Tibial artery (tissue), 4 donors: ENCODE data around the gene TACC2.

Experiments used
- DNase-seq, 2 donors: peaks; one replicate each; pipeline ENCODE4 v3.0.0-alpha.2; 2019
- H3K27ac ChIP-seq, 2 donors: fragments of 200-600 bp; sonication (generic) in 1 of 2; 1 replicate in 1 of 2; 2 replicates in 1 of 2; pipeline ENCODE4 v1.5.1; 2018 to 2019; ENCODE audit warnings: mild to moderate bottlenecking in 1 of 2
- H3K27me3 ChIP-seq, 2 donors: fragments of 200-600 bp; sonication (generic) in 1 of 2; one replicate each; pipeline versions ENCODE4 v1.5.1 to v1.6.0; 2016 to 2019
- H3K36me3 ChIP-seq, 3 donors: fragments of 200-600 bp; sonication (generic) in 2 of 3; one replicate each; pipeline ENCODE4 v1.5.1; 2016 to 2019; ENCODE audit warnings: mild to moderate bottlenecking in 2 of 3
- H3K4me1 ChIP-seq, 4 donors: fragments of 200-600 bp; sonication (generic) in 2 of 4; 1 replicate in 3 of 4; 2 replicates in 1 of 4; pipeline ENCODE4 v1.5.1; 2016 to 2019
- H3K4me3 ChIP-seq, 2 donors: fragments of 200-600 bp; sonication (generic) in 1 of 2; 1 replicate in 1 of 2; 2 replicates in 1 of 2; pipeline ENCODE4 v1.5.1; 2018 to 2019; ENCODE audit warnings: mild to moderate bottlenecking in 2 of 2
- H3K9me3 ChIP-seq, 3 donors: fragments of 200-600 bp; sonication (generic) in 1 of 3; one replicate each; pipeline ENCODE4 v1.5.1; 2016 to 2019
- intact Hi-C: fragments of 100-400 bp; cut with DNase I; formaldehyde crosslinking; loops from one replicate; pipeline ENCODE4 v1.15.0; 2023; ENCODE audit warnings: low total_unique reads
- TF ChIP-seq, protein P1 (sequence below), 2 experiments: fragments of 200-600 bp in 1 of 2; fragments of 450-650 bp in 1 of 2; IDR thresholded peaks; one replicate each; pipeline ENCODE4 v1.5.1; 2017 to 2019; ENCODE audit warnings: antibody characterized with exemption in 2 of 2, mild to moderate bottlenecking in 1 of 2, moderate library complexity in 1 of 2

The TACC2 gene

GRCh38 chr10:122287570-122287969, 298.6 kb downstream of the TACC2 start:
- intact Hi-C loops: no loop called here
- peak overlapping the region in 1 of 2 donors; percentile 37 for H3K27ac ChIP-seq

DNA sequence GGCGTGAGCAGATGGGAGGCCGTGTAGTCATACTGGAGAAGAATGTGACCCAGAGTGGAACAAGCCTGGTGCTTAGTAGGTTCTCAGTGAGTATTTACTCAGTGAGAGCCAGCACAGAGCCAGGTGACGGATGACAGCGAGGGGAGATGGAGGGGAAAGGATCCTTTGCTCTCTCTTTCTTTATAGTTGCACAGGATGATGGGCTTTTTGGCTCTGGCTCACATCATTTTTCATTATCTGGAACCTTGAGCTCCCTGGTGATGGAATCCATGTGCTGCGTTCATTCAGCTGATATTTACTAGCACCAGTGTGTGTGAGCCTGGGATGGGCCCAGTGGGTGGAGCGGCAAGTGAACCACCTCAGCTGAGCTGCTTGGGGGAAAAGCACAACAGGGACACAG, 299.3 kb downstream of the TACC2 start:
- H3K4me1 ChIP-seq: peaks cover 0 to 21% (median 6%) of the 10 kb centered on the region in 4 donors
- no peak for DNase-seq
- H3K27ac ChIP-seq: no peak overlapping the region
- TF ChIP-seq, protein P1, sequence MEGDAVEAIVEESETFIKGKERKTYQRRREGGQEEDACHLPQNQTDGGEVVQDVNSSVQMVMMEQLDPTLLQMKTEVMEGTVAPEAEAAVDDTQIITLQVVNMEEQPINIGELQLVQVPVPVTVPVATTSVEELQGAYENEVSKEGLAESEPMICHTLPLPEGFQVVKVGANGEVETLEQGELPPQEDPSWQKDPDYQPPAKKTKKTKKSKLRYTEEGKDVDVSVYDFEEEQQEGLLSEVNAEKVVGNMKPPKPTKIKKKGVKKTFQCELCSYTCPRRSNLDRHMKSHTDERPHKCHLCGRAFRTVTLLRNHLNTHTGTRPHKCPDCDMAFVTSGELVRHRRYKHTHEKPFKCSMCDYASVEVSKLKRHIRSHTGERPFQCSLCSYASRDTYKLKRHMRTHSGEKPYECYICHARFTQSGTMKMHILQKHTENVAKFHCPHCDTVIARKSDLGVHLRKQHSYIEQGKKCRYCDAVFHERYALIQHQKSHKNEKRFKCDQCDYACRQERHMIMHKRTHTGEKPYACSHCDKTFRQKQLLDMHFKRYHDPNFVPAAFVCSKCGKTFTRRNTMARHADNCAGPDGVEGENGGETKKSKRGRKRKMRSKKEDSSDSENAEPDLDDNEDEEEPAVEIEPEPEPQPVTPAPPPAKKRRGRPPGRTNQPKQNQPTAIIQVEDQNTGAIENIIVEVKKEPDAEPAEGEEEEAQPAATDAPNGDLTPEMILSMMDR (IDR thresholded peaks at IDR 0.05): no peak
- no peak overlapping the region for H3K4me3 ChIP-seq
- no peaks in the 10 kb centered on the region for H3K27me3 ChIP-seq
- no peaks in the 10 kb centered on the region for H3K9me3 ChIP-seq
- no peaks in the 10 kb centered on the region for H3K36me3 ChIP-seq
- intact Hi-C loops: no loop called here

More at GRCh38 chr10:122287570-122287969, 298.6 kb downstream of the TACC2 start:
- no peak overlapping the region for H3K4me3 ChIP-seq
- no peak for DNase-seq
- H3K36me3 ChIP-seq: no peaks in the 10 kb centered on the region
- no peaks in the 10 kb centered on the region for H3K9me3 ChIP-seq
- TF ChIP-seq, protein P1 (IDR thresholded peaks at IDR 0.05): no peak
- H3K4me1 ChIP-seq: peaks cover 0 to 22% (median 6%) of the 10 kb centered on the region in 4 donors
- no peaks in the 10 kb centered on the region for H3K27me3 ChIP-seq

- intact Hi-C loops: no loop called here
- no peak overlapping the region for H3K4me3 ChIP-seq
- TF ChIP-seq, protein P1 (IDR thresholded peaks at IDR 0.05): no peak
- no peak overlapping the region for H3K27ac ChIP-seq
- H3K36me3 ChIP-seq: no peaks in the 10 kb centered on the region
- H3K4me1 ChIP-seq: peaks cover 0 to 21% (median 6%) of the 10 kb centered on the region in 4 donors
- no peaks in the 10 kb centered on the region for H3K27me3 ChIP-seq
- DNase-seq: no peak
- no peaks in the 10 kb centered on the region for H3K9me3 ChIP-seq
These were observed 300.0 kb downstream of the TACC2 start for GRCh38 chr10:122288917-122289316.

- Histone ChIP-seq H3K4me3 (no peak overlapping the region), H3K27me3 (no peaks in the 10 kb centered on the region), H3K27ac (no peak overlapping the region), H3K9me3 (no peaks in the 10 kb centered on the region), H3K36me3 (no peaks in the 10 kb centered on the region), H3K4me1 (peaks cover 0 to 21% (median 6%) of the 10 kb centered on the region in 4 donors)
- no peak for DNase-seq
- TF ChIP-seq, protein P1 (IDR thresholded peaks at IDR 0.05): no peak
- intact Hi-C loops: no loop called here
These were observed 301.4 kb downstream of the TACC2 start for GRCh38 chr10:122290334-122290733.

DNA sequence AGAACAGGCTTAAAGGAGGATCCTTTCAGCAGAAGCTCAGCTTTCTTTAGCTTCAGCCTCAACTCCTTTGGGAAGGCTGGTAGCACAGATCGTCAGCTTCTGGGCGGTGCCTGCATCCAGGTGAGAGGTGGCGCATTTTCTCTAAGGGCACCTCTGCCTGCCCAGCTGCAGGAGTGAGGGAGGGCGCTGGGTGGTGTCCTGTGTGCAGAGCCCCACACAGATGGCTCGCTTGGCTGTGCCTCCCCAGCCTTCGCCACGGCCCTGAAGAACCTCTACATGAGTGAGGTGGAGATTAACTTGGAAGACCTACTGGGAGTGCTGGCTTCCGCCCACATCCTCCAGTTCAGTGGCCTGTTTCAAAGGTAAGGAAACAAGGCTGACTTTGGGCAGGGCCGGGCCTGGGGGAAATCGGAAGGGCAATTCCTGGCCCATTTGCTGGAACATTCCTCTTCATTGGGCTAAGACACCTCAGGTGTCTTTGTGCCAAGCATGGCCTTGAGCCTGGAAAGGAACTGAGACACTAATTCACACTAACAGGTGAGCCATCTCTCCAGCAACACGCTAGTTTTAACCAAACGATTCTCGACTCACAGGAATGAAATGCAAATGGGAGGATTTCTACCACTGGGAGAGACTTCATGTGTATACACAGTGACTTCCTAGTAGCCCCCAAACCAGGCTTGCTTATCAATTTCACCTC, 302.0 kb downstream of the TACC2 start:
- DNase-seq: no peak
- H3K27ac ChIP-seq: no peak overlapping the region
- TF ChIP-seq, protein P1 (IDR thresholded peaks at IDR 0.05): no peak
- no peaks in the 10 kb centered on the region for H3K36me3 ChIP-seq
- no peaks in the 10 kb centered on the region for H3K9me3 ChIP-seq
- peaks cover 0 to 21% (median 6%) of the 10 kb centered on the region in 4 donors for H3K4me1 ChIP-seq
- H3K4me3 ChIP-seq: no peak overlapping the region
- intact Hi-C loops: no loop called here
- H3K27me3 ChIP-seq: no peaks in the 10 kb centered on the region
